K562 (cell line): ENCODE measurements around the gene STX2.

ENCODE experiments used
- CREB1 ChIP-seq, 2 experiments: sonication (generic) in 1 of 2; formaldehyde crosslinking in 1 of 2; IDR thresholded peaks; 2 replicates each; pipeline versions ENCODE4 v1.6.1 to v1.8.0; 2012 to 2022; ENCODE audit warnings: inconsistent platforms in 1 of 2, mild to moderate bottlenecking in 1 of 2, missing genetic modification reagents in 1 of 2, moderate library complexity in 1 of 2
- DIDO1 ChIP-seq: fragments of 450-650 bp; IDR thresholded peaks from 2 replicates; pipeline ENCODE4 v1.6.1; 2016; ENCODE audit warnings: low read depth, missing biosample characterization, missing genetic modification characterization
- ERF ChIP-seq: fragments of 450-650 bp; formaldehyde crosslinking; IDR thresholded peaks from 2 replicates; pipeline ENCODE4 v1.4.0; 2020; ENCODE audit warnings: mild to moderate bottlenecking, mixed read lengths
- EZH2 ChIP-seq: IDR thresholded peaks from 2 replicates; pipeline ENCODE4 v1.6.1; 2012; ENCODE audit warnings: low read depth, mild to moderate bottlenecking, inconsistent platforms, low read length, borderline replicate concordance
- KDM1A ChIP-seq, 2 experiments: fragments of 450-650 bp; IDR thresholded peaks; 2 replicates each; pipeline ENCODE4 v1.6.1; 2016; ENCODE audit warnings: mild to moderate bottlenecking in 2 of 2
- MAFK ChIP-seq: IDR thresholded peaks from 2 replicates; pipeline ENCODE4 v1.6.1; 2011; ENCODE audit warnings: low read length, improper control_type of control experiment
- POLR2A ChIP-seq: fragments of 450-650 bp; conservative IDR thresholded peaks from 2 replicates; pipeline ENCODE4 v1.6.1; 2016
- POLR2G ChIP-seq: fragments of 200-400 bp; formaldehyde crosslinking; IDR thresholded peaks from 2 replicates; pipeline ENCODE4 v1.6.1; 2017; ENCODE audit warnings: low read depth, mild to moderate bottlenecking, antibody characterized with exemption, low read length, moderate library complexity
- POLR3G ChIP-seq: IDR thresholded peaks from 2 replicates; pipeline ENCODE4 v1.6.1; 2011; ENCODE audit not compliant: insufficient read length, insufficient replicate concordance; ENCODE audit errors: extremely low read depth
- RFX1 ChIP-seq: fragments of 450-650 bp; IDR thresholded peaks from 2 replicates; pipeline ENCODE4 v1.6.1; 2016; ENCODE audit warnings: mild to moderate bottlenecking, moderate library complexity
- TBP ChIP-seq: optimal IDR thresholded peaks from 2 replicates; pipeline ENCODE3; 2011; ENCODE audit warnings: low read depth, low read length, improper control_type of control experiment
- ZNF76 ChIP-seq: fragments of 250-450 bp; sonication (Bioruptor Pico); IDR thresholded peaks from 2 replicates; pipeline ENCODE4 v1.4.0; 2020; ENCODE audit warnings: mild to moderate bottlenecking, moderate library complexity, borderline replicate concordance
- TF ChIP-seq, protein P1 (sequence below), 3 experiments: IDR thresholded peaks in 2 of 3; conservative IDR thresholded peaks in 1 of 3; 2 replicates each; pipeline ENCODE4 v1.5.1; 2011 to 2012; ENCODE audit warnings: low read length in 3 of 3, mild to moderate bottlenecking in 3 of 3, control low read depth in 2 of 3, improper control_type of control experiment in 1 of 3, inconsistent platforms in 1 of 3, low read depth in 1 of 3, mixed read lengths in 1 of 3, moderate library complexity in 1 of 3; ENCODE audit not compliant: insufficient read depth in 2 of 3
- TF ChIP-seq, protein P2 (sequence below): fragments of 450-650 bp; IDR thresholded peaks from 2 replicates; pipeline ENCODE4 v1.6.1; 2016; ENCODE audit warnings: low read depth

GRCh38 chr12:130847112-130847511, 8.1 kb upstream of the STX2 start:
- TF ChIP-seq CREB1 (IDR thresholded peaks at IDR 0.05): no peak
- TF ChIP-seq CREB1 (CRISPR knock-in tag; IDR thresholded peaks at IDR 0.05): no peak
- TF ChIP-seq, protein P1, sequence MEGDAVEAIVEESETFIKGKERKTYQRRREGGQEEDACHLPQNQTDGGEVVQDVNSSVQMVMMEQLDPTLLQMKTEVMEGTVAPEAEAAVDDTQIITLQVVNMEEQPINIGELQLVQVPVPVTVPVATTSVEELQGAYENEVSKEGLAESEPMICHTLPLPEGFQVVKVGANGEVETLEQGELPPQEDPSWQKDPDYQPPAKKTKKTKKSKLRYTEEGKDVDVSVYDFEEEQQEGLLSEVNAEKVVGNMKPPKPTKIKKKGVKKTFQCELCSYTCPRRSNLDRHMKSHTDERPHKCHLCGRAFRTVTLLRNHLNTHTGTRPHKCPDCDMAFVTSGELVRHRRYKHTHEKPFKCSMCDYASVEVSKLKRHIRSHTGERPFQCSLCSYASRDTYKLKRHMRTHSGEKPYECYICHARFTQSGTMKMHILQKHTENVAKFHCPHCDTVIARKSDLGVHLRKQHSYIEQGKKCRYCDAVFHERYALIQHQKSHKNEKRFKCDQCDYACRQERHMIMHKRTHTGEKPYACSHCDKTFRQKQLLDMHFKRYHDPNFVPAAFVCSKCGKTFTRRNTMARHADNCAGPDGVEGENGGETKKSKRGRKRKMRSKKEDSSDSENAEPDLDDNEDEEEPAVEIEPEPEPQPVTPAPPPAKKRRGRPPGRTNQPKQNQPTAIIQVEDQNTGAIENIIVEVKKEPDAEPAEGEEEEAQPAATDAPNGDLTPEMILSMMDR (IDR thresholded peaks at IDR 0.05 in 2 of 3, conservative IDR thresholded peaks at IDR 0.05 in 1 of 3; ENCODE audit: insufficient read depth in 2 of 3, low read depth in 1 of 3, low read length in 3 of 3): no peak
- TF ChIP-seq TBP: no peak
- TF ChIP-seq ZNF76 (CRISPR knock-in tag): no peak
- no peak for TF ChIP-seq RFX1
- no peak for TF ChIP-seq POLR3G
- no peak for TF ChIP-seq ERF (CRISPR knock-in tag)
- TF ChIP-seq POLR2G: no peak
- TF ChIP-seq KDM1A (IDR thresholded peaks at IDR 0.05): no peak
- TF ChIP-seq MAFK: no peak
- no peak for TF ChIP-seq POLR2A
- TF ChIP-seq, protein P2, sequence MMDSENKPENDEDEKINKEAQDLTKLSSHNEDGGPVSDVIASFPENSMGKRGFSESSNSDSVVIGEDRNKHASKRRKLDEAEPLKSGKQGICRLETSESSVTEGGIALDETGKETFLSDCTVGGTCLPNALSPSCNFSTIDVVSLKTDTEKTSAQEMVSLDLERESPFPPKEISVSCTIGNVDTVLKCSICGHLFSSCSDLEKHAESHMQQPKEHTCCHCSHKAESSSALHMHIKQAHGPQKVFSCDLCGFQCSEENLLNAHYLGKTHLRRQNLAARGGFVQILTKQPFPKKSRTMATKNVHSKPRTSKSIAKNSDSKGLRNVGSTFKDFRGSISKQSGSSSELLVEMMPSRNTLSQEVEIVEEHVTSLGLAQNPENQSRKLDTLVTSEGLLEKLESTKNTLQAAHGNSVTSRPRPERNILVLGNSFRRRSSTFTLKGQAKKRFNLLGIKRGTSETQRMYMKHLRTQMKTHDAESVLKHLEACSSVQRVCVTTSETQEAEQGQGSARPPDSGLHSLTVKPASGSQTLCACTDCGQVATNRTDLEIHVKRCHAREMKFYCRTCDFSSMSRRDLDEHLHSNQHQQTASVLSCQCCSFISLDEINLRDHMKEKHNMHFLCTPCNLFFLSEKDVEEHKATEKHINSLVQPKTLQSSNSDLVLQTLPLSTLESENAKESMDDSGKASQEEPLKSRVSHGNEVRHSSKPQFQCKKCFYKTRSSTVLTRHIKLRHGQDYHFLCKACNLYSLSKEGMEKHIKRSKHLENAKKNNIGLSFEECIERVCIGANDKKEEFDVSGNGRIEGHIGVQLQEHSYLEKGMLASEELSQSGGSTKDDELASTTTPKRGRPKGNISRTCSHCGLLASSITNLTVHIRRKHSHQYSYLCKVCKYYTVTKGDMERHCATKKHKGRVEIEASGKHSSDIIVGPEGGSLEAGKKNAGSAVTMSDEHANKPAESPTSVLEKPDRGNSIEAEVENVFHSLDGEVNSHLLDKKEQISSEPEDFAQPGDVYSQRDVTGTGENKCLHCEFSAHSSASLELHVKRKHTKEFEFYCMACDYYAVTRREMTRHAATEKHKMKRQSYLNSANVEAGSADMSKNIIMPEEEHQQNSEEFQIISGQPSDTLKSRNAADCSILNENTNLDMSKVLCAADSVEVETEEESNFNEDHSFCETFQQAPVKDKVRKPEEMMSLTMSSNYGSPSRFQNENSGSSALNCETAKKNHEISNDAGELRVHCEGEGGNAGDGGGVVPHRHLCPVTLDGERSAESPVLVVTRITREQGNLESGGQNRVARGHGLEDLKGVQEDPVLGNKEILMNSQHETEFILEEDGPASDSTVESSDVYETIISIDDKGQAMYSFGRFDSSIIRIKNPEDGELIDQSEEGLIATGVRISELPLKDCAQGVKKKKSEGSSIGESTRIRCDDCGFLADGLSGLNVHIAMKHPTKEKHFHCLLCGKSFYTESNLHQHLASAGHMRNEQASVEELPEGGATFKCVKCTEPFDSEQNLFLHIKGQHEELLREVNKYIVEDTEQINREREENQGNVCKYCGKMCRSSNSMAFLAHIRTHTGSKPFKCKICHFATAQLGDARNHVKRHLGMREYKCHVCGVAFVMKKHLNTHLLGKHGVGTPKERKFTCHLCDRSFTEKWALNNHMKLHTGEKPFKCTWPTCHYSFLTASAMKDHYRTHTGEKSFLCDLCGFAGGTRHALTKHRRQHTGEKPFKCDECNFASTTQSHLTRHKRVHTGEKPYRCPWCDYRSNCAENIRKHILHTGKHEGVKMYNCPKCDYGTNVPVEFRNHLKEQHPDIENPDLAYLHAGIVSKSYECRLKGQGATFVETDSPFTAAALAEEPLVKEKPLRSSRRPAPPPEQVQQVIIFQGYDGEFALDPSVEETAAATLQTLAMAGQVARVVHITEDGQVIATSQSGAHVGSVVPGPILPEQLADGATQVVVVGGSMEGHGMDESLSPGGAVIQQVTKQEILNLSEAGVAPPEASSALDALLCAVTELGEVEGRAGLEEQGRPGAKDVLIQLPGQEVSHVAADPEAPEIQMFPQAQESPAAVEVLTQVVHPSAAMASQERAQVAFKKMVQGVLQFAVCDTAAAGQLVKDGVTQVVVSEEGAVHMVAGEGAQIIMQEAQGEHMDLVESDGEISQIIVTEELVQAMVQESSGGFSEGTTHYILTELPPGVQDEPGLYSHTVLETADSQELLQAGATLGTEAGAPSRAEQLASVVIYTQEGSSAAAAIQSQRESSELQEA: no peak
- TF ChIP-seq DIDO1 (tag): no peak
- TF ChIP-seq EZH2: no peak
